Measurements from ENCODE around the gene PTH2.

DNA sequence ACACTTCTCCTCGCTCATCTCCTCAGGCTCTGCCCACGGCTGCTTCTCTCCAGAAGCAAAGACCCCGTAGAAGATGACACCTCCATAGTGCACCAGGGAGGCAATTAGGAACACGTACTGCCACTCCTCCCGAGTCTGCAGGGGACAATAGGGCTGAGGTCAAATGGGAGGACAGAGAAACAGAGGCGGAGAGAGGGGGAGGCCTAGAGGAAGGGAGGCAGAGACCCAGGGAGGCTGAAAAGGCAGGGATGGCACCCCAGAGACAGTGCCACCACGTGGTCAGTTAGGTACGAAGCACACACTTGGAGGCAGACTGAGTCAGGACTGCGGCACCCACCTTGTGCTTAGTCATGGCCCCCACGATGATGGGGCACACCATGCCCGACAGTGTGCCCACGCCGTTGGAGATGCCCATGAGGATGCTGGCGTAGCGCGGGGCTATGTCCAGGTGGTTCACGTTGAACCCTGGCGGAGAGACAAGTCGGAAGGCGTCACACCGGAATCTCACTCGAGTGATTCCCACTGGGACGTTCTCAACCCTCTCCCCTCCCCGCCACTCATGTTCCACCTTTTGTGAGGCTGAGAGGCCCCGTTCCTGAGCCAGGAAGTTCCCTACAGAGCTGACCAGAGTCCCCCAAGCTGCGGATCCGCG is 7.6 kb upstream of the PTH2 start:
- TF ChIP-seq, protein P1, sequence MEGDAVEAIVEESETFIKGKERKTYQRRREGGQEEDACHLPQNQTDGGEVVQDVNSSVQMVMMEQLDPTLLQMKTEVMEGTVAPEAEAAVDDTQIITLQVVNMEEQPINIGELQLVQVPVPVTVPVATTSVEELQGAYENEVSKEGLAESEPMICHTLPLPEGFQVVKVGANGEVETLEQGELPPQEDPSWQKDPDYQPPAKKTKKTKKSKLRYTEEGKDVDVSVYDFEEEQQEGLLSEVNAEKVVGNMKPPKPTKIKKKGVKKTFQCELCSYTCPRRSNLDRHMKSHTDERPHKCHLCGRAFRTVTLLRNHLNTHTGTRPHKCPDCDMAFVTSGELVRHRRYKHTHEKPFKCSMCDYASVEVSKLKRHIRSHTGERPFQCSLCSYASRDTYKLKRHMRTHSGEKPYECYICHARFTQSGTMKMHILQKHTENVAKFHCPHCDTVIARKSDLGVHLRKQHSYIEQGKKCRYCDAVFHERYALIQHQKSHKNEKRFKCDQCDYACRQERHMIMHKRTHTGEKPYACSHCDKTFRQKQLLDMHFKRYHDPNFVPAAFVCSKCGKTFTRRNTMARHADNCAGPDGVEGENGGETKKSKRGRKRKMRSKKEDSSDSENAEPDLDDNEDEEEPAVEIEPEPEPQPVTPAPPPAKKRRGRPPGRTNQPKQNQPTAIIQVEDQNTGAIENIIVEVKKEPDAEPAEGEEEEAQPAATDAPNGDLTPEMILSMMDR (IDR thresholded peaks at IDR 0.05; ENCODE audit: low read depth, low read length) = peak; percentile 66
- TF ChIP-seq EZH2phosphoT487 (IDR thresholded peaks at IDR 0.05; ENCODE audit: low read depth) = no peak
